ENCODE measurements around the gene HSD17B1. TPM values are rescaled to one million over a fixed set of nuclear protein-coding genes. Genes with fewer than 3 reads are reported as not detected.
"Not testable (repeated sequence)": the region's sequence is repeated elsewhere in the genome, so short reads cannot be mapped to it uniquely, and the experiment has no call there.

The HSD17B1 gene
- total RNA-seq, 1 donor from 2014 or later, result 1.5 TPM

DNA sequence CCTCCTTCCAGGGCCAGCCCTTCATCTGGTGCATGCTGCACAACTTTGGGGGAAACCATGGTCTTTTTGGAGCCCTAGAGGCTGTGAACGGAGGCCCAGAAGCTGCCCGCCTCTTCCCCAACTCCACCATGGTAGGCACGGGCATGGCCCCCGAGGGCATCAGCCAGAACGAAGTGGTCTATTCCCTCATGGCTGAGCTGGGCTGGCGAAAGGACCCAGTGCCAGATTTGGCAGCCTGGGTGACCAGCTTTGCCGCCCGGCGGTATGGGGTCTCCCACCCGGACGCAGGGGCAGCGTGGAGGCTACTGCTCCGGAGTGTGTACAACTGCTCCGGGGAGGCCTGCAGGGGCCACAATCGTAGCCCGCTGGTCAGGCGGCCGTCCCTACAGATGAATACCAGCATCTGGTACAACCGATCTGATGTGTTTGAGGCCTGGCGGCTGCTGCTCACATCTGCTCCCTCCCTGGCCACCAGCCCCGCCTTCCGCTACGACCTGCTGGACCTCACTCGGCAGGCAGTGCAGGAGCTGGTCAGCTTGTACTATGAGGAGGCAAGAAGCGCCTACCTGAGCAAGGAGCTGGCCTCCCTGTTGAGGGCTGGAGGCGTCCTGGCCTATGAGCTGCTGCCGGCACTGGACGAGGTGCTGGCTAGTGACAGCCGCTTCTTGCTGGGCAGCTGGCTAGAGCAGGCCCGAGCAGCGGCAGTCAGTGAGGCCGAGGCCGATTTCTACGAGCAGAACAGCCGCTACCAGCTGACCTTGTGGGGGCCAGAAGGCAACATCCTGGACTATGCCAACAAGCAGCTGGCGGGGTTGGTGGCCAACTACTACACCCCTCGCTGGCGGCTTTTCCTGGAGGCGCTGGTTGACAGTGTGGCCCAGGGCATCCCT is 9.3 kb upstream of the HSD17B1 start:
- Histone ChIP-seq H3K27ac (ENCODE audit: low read depth, low read length) (no peak overlapping the region), H3K4me2 (ENCODE audit: low read length) (no peak overlapping the region), H3K27me3 (ENCODE audit: insufficient read depth, low read length) (no peaks in the 10 kb centered on the region), H3K36me3 (ENCODE audit: insufficient read depth, low read length) (no peaks in the 10 kb centered on the region), H2AFZ (ENCODE audit: low read depth, low read length) (no peak overlapping the region), H3K9ac (ENCODE audit: low read length) (no peak overlapping the region), H3K9me3 (ENCODE audit: insufficient read depth, low read depth, low read length) (no peaks in the 10 kb centered on the region), H3K79me2 (ENCODE audit: insufficient read depth, low read length) (no peaks in the 10 kb centered on the region), H3K4me1 (ENCODE audit: insufficient read depth, low read length) (no peaks in the 10 kb centered on the region), H3K4me3 (ENCODE audit: insufficient read depth, low read depth, low read length) (no peak overlapping the region), H4K20me1 (ENCODE audit: insufficient read depth, low read length) (no peaks in the 10 kb centered on the region)
- DNase-seq (ENCODE audit: low read depth) (no peak), FAIRE-seq (no peak)
- Mint-ChIP-seq H3K4me1 (ENCODE audit: low read depth, unreplicated experiment) (peaks cover 9% of the 10 kb centered on the region), H3K9me3 (ENCODE audit: unreplicated experiment) (no peaks in the 10 kb centered on the region), H3K27ac (ENCODE audit: unreplicated experiment) (no peak overlapping the region), H3K27me3 (ENCODE audit: low read depth, unreplicated experiment) (peaks cover 2% of the 10 kb centered on the region), H3K36me3 (ENCODE audit: low read depth, unreplicated experiment) (peaks cover 14% of the 10 kb centered on the region), H3K4me3 (ENCODE audit: unreplicated experiment) (no peak overlapping the region)
- no peak for TF ChIP-seq EZH2 (IDR thresholded peaks at IDR 0.05; ENCODE audit: insufficient read depth, low read length)
- no peak for TF ChIP-seq CTCF (IDR thresholded peaks at IDR 0.05; ENCODE audit: insufficient read depth, low read depth, low read length)

DNA sequence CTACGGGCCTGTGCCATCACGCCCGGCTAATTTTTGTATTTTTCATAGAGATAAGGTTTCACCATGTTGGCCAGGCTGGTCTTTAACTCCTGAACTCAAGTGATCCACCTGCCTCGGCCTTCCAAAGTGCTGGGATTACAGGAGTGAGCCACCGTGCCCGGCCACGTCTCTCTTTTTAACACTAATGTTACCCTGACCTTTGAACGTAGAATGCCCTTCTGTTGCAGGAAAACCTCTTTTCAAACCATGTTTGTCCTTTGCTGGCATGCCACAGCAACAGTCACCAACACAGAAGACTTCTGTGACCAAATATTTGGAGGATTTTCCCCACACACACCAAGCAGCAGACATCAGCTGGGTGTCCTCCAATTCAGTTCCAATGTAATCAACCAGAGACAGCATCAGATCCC is 7.8 kb upstream of the HSD17B1 start:
- FAIRE-seq (no peak), DNase-seq (ENCODE audit: low read depth) (no peak)
- Histone ChIP-seq H3K27ac (ENCODE audit: low read depth, low read length) (no peak overlapping the region), H4K20me1 (ENCODE audit: insufficient read depth, low read length) (peaks cover 4% of the 10 kb centered on the region), H3K27me3 (ENCODE audit: insufficient read depth, low read length) (no peaks in the 10 kb centered on the region), H3K9ac (ENCODE audit: low read length) (no peak overlapping the region), H3K4me3 (ENCODE audit: insufficient read depth, low read depth, low read length) (no peak overlapping the region), H3K9me3 (ENCODE audit: insufficient read depth, low read depth, low read length) (no peaks in the 10 kb centered on the region), H3K79me2 (ENCODE audit: insufficient read depth, low read length) (no peaks in the 10 kb centered on the region), H3K36me3 (ENCODE audit: insufficient read depth, low read length) (no peaks in the 10 kb centered on the region), H2AFZ (ENCODE audit: low read depth, low read length) (no peak overlapping the region), H3K4me1 (ENCODE audit: insufficient read depth, low read length) (no peaks in the 10 kb centered on the region), H3K4me2 (ENCODE audit: low read length) (no peak overlapping the region)
- Mint-ChIP-seq H3K27ac (ENCODE audit: unreplicated experiment) (no peak overlapping the region), H3K27me3 (ENCODE audit: low read depth, unreplicated experiment) (peaks cover 2% of the 10 kb centered on the region), H3K4me3 (ENCODE audit: unreplicated experiment) (no peak overlapping the region), H3K36me3 (ENCODE audit: low read depth, unreplicated experiment) (peaks cover 10% of the 10 kb centered on the region), H3K9me3 (ENCODE audit: unreplicated experiment) (no peaks in the 10 kb centered on the region), H3K4me1 (ENCODE audit: low read depth, unreplicated experiment) (peaks cover 9% of the 10 kb centered on the region)
- TF ChIP-seq CTCF (IDR thresholded peaks at IDR 0.05; ENCODE audit: insufficient read depth, low read depth, low read length) (no peak), EZH2 (IDR thresholded peaks at IDR 0.05; ENCODE audit: insufficient read depth, low read length) (no peak)

DNA sequence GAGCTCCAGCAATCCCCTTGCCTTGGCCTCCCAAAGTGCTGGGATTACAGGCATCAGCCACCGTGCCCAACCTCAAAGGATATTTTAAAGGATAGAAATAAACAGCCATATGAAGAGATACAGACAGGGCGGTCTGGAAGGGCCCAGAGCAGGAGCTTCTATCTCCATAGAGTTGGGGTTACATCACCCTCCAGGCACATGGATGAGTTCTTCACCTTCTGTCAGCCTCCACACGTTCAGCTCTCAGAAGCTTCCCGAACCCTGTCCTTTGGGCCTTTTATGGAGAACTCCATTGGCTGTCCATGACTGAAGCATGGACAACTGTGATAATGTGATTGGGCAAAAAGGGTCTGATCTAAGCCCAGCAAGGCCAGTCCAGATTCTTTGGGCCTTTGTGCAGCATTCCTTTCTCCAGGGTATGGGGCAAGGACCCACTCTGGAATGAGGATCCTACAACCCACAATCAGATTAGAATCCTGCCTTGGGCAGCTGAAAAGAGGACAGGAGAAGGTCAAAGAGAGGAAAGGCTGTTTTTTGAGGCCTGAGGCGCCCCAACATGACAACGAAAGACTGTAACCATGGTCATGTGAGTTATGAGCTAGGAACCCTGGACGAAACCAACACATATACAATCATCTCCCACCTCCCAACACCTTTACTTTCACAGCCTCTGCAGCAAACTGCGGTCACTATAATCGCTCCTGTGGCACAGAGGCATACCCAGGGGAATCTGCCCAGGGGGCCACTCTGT is 6.8 kb upstream of the HSD17B1 start:
- not testable (repeated sequence) for H3K9me3 ChIP-seq (ENCODE audit: insufficient read depth, low read depth, low read length); DNase-seq (ENCODE audit: low read depth); H3K4me1 ChIP-seq (ENCODE audit: insufficient read depth, low read length); H3K4me3 ChIP-seq (ENCODE audit: insufficient read depth, low read depth, low read length); H3K9me3 Mint-ChIP-seq (ENCODE audit: unreplicated experiment); FAIRE-seq; H3K4me3 Mint-ChIP-seq (ENCODE audit: unreplicated experiment); H3K4me2 ChIP-seq (ENCODE audit: low read length); H3K36me3 ChIP-seq (ENCODE audit: insufficient read depth, low read length); H4K20me1 ChIP-seq (ENCODE audit: insufficient read depth, low read length); H3K27ac ChIP-seq (ENCODE audit: low read depth, low read length); H3K27me3 ChIP-seq (ENCODE audit: insufficient read depth, low read length); H3K79me2 ChIP-seq (ENCODE audit: insufficient read depth, low read length); H3K9ac ChIP-seq (ENCODE audit: low read length); H3K27ac Mint-ChIP-seq (ENCODE audit: unreplicated experiment); H3K36me3 Mint-ChIP-seq (ENCODE audit: low read depth, unreplicated experiment); H3K27me3 Mint-ChIP-seq (ENCODE audit: low read depth, unreplicated experiment); H2AFZ ChIP-seq (ENCODE audit: low read depth, low read length); H3K4me1 Mint-ChIP-seq (ENCODE audit: low read depth, unreplicated experiment)

Data from astrocyte (in vitro differentiated cells and primary cell).